ENCODE results near the gene CRACR2A.

Gene CRACR2A

GRCh38 chr12:3752741-3753486, at the start of gene CRACR2A:
TSS of gene CRACR2A (minus strand) at chr12:3753109. CDS start at chr12:3696999, 56,110 bp downstream.
- H3K27me3 Mint-ChIP-seq: no peaks in the 10 kb centered on the region
- DNase-seq (ENCODE audit: low spot score in 2 of 2) (peak; percentile 80 to 84), ATAC-seq (ENCODE audit: low read depth) (peak; percentile 83)
- peak within 1 kb of the TSS; percentile 97 for H3K27ac Mint-ChIP-seq
- H3K36me3 Mint-ChIP-seq: peaks cover 11% of the 10 kb centered on the region
- H3K4me1 Mint-ChIP-seq: peaks cover 35% of the 10 kb centered on the region
- peak within 1 kb of the TSS; percentile 93 for H3K4me3 Mint-ChIP-seq
- H3K9me3 Mint-ChIP-seq: no peaks in the 10 kb centered on the region

DNA sequence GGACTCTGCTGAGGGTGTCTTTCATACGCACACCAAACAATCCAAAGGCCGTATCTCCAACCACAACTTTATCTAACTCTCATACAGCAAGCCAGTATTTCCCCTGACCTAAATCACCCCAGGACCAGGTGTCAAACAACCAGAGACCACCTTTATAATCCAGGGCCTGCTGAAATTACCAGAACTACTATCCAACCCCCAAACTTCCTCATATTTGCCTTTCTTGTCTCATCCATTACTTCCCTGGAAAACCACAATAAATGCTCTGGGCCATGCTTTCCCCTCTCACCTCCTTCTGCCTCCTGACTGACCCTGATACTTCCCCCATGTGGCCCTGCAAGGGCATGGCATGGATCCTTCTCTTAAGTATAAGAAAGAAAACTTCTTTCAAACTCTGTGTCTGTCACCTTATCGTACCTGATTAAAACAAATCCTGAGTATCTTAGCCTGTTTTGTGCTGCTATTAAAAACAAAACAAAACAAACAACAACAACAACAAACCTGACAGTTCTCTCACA, 44.7 kb upstream of the CRACR2A start:
- H3K4me3 Mint-ChIP-seq: no peak overlapping the region
- DNase-seq (ENCODE audit: low spot score in 2 of 2): no peak
- no peaks in the 10 kb centered on the region for H3K27me3 Mint-ChIP-seq
- H3K9me3 Mint-ChIP-seq: no peaks in the 10 kb centered on the region
- no peak overlapping the region for H3K27ac Mint-ChIP-seq
- H3K36me3 Mint-ChIP-seq: peaks cover 8% of the 10 kb centered on the region
- H3K4me1 Mint-ChIP-seq: no peaks in the 10 kb centered on the region
- ATAC-seq (ENCODE audit: low read depth): no peak

DNA sequence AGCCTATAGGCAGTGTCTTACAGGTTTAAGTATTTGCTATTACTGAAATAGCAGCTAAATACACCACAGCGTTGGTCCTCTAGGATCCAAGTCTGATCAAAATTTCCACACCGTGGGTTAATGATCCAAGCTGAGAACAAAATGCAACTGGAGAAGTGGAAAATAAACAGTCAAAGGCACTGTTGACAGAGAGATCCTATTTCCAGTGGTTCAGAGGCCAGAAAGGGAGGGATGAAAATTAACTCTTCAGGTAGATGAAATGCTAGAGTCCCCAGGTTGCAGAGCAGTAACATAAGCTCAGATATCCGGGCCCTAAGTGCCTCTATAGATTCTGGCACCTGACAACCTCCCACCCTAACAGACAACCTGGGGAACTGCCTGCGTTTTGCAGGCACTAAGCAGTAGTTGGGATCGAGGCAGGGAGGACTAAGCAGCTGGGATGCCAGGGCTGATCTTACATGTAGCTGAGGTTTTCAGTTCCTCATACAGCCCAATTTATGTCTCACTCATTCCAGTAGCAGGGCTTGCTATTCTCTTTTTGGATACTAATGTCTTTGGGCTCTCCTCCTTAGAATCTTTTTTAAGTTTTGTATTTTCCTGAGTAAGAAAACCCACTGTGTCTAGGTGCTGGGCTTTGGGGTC, 42.7 kb upstream of the CRACR2A start:
- DNase-seq (ENCODE audit: low spot score in 2 of 2): no peak
- H3K27me3 Mint-ChIP-seq: no peaks in the 10 kb centered on the region
- H3K4me3 Mint-ChIP-seq: no peak overlapping the region
- no peak overlapping the region for H3K27ac Mint-ChIP-seq
- H3K4me1 Mint-ChIP-seq: no peaks in the 10 kb centered on the region
- no peaks in the 10 kb centered on the region for H3K9me3 Mint-ChIP-seq
- peaks cover 8% of the 10 kb centered on the region for H3K36me3 Mint-ChIP-seq
- no peak for ATAC-seq (ENCODE audit: low read depth)

DNA sequence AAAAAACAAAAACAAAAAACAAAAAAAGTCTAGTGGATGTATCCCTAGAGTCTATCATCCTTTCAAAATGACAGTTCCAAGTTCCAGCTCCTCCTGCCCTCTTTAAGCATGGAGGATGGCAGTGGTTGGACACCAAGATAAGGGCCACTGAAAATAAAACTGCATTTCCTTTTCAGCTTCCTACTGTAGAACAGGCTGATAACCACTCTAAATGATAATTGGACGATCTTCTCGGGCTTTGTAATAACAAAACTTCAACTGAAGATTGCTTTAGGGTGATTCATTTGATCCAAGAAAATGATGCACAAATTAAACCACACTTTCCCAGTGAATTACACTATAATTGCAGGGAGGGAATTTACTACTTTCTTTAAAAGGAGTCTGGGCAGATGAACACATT, 42.2 kb upstream of the CRACR2A start:
- ATAC-seq (ENCODE audit: low read depth) (no peak), DNase-seq (ENCODE audit: low spot score in 2 of 2) (no peak)
- no peaks in the 10 kb centered on the region for H3K27me3 Mint-ChIP-seq
- no peak overlapping the region for H3K4me3 Mint-ChIP-seq
- H3K27ac Mint-ChIP-seq: no peak overlapping the region
- no peaks in the 10 kb centered on the region for H3K4me1 Mint-ChIP-seq
- H3K36me3 Mint-ChIP-seq: peaks cover 8% of the 10 kb centered on the region
- no peaks in the 10 kb centered on the region for H3K9me3 Mint-ChIP-seq

GRCh38 chr12:3792623-3793288, 39.8 kb upstream of the CRACR2A start:
- Mint-ChIP-seq H3K9me3 (no peaks in the 10 kb centered on the region), H3K36me3 (peaks cover 13% of the 10 kb centered on the region), H3K4me1 (no peaks in the 10 kb centered on the region), H3K27ac (no peak overlapping the region), H3K27me3 (no peaks in the 10 kb centered on the region), H3K4me3 (no peak overlapping the region)
- ATAC-seq (ENCODE audit: low read depth) (no peak), DNase-seq (ENCODE audit: low spot score in 2 of 2) (no peak)

- ATAC-seq (ENCODE audit: low read depth) (no peak), DNase-seq (ENCODE audit: low spot score in 2 of 2) (no peak)
- Mint-ChIP-seq H3K9me3 (no peaks in the 10 kb centered on the region), H3K27ac (no peak overlapping the region), H3K4me3 (no peak overlapping the region), H3K36me3 (peaks cover 18% of the 10 kb centered on the region), H3K4me1 (no peaks in the 10 kb centered on the region), H3K27me3 (peaks cover 2% of the 10 kb centered on the region)
Measured at GRCh38 chr12:3791256-3791874, 38.5 kb upstream of the CRACR2A start.

GRCh38 chr12:3790642-3791041, 37.7 kb upstream of the CRACR2A start:
- DNase-seq (ENCODE audit: low spot score in 2 of 2) (no peak), ATAC-seq (ENCODE audit: low read depth) (no peak)
- Mint-ChIP-seq H3K9me3 (no peaks in the 10 kb centered on the region), H3K36me3 (peaks cover 18% of the 10 kb centered on the region), H3K27me3 (peaks cover 2% of the 10 kb centered on the region), H3K27ac (no peak overlapping the region), H3K4me1 (no peaks in the 10 kb centered on the region), H3K4me3 (no peak overlapping the region)

- H3K27me3 Mint-ChIP-seq: peaks cover 2% of the 10 kb centered on the region
- H3K9me3 Mint-ChIP-seq: no peaks in the 10 kb centered on the region
- no peak overlapping the region for H3K4me3 Mint-ChIP-seq
Measured at GRCh38 chr12:3789838-3790237, 36.9 kb upstream of the CRACR2A start.

DNA sequence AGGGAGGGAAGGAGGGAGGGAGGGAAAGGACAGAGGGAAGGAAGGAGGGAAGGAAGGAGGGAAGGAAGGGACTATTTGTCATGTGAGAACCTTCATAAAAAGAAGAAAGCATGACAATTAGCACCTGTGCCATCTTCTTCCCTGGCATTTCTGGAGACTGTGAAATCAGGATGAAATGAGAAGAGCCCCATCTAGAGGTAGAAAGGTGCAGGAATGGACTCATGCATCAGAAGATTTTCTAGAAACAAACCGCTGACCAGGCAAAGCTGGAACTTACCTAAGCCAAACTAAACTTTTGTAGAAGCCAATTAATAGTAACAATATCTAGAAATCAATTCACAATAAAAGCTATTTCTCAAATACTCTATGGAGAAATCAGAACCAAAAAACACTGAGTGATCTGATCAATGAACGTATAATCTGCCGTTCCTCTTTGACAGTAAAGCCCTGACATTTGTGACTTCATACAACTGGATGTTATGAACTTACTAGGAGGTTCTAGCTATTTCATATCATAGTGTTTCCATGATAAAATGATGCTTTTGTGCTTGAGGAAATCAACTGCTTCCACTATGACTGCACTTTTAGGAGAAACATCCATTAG, 24.4 kb upstream of the CRACR2A start:
- no peaks in the 10 kb centered on the region for H3K9me3 Mint-ChIP-seq
- H3K4me1 Mint-ChIP-seq: no peaks in the 10 kb centered on the region
- H3K4me3 Mint-ChIP-seq: no peak overlapping the region
- H3K36me3 Mint-ChIP-seq: peaks cover 2% of the 10 kb centered on the region
- H3K27me3 Mint-ChIP-seq: no peaks in the 10 kb centered on the region
- DNase-seq (ENCODE audit: low spot score in 2 of 2) (peak in 1 of 2 donors; percentile 19), ATAC-seq (ENCODE audit: low read depth) (no peak)
- no peak overlapping the region for H3K27ac Mint-ChIP-seq

More at GRCh38 chr12:3789838-3790237, 36.9 kb upstream of the CRACR2A start:
- ATAC-seq (ENCODE audit: low read depth) (no peak), DNase-seq (ENCODE audit: low spot score in 2 of 2) (no peak)
- peaks cover 18% of the 10 kb centered on the region for H3K36me3 Mint-ChIP-seq
- H3K27ac Mint-ChIP-seq: no peak overlapping the region
- no peaks in the 10 kb centered on the region for H3K4me1 Mint-ChIP-seq

- no peak overlapping the region for H3K27ac Mint-ChIP-seq
- ATAC-seq (ENCODE audit: low read depth): no peak
- H3K27me3 Mint-ChIP-seq: no peaks in the 10 kb centered on the region
- H3K4me1 Mint-ChIP-seq: no peaks in the 10 kb centered on the region
- peaks cover 2% of the 10 kb centered on the region for H3K36me3 Mint-ChIP-seq
- no peak for DNase-seq (ENCODE audit: low spot score in 2 of 2)
- no peak overlapping the region for H3K4me3 Mint-ChIP-seq
- no peaks in the 10 kb centered on the region for H3K9me3 Mint-ChIP-seq
Measured at GRCh38 chr12:3775385-3776035, 22.6 kb upstream of the CRACR2A start.

DNA sequence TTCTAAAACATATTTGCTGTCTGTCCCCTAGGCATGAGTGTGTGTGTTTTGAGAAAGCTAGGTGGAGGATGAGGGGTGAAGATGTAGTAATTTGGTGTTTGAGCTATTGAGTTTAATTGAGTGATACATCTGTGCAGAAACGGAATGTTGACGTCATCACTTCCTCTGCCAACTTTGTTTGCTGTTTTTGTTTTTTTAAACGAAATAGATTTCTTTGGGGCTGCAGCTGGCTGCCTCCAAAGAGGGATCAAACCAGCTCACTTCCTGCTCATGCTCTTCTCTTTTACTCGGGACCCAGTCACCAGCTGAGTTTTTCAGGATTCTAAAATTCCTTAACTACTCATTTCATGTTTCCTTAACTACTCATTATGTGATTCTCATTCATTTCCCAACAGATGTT, 19.5 kb upstream of the CRACR2A start:
- Mint-ChIP-seq H3K9me3 (no peaks in the 10 kb centered on the region), H3K27me3 (no peaks in the 10 kb centered on the region), H3K27ac (no peak overlapping the region), H3K36me3 (peaks cover 2% of the 10 kb centered on the region), H3K4me3 (no peak overlapping the region), H3K4me1 (no peaks in the 10 kb centered on the region)
- no peak for DNase-seq (ENCODE audit: low spot score in 2 of 2)
- ATAC-seq (ENCODE audit: low read depth): no peak

- no peaks in the 10 kb centered on the region for H3K4me1 Mint-ChIP-seq
- H3K4me3 Mint-ChIP-seq: no peak overlapping the region
- H3K9me3 Mint-ChIP-seq: no peaks in the 10 kb centered on the region
- no peak for DNase-seq (ENCODE audit: low spot score in 2 of 2)
- no peak for ATAC-seq (ENCODE audit: low read depth)
- H3K27me3 Mint-ChIP-seq: no peaks in the 10 kb centered on the region
- H3K27ac Mint-ChIP-seq: no peak overlapping the region
- peaks cover 2% of the 10 kb centered on the region for H3K36me3 Mint-ChIP-seq
Measured at GRCh38 chr12:3771853-3772252, 18.9 kb upstream of the CRACR2A start.

DNA sequence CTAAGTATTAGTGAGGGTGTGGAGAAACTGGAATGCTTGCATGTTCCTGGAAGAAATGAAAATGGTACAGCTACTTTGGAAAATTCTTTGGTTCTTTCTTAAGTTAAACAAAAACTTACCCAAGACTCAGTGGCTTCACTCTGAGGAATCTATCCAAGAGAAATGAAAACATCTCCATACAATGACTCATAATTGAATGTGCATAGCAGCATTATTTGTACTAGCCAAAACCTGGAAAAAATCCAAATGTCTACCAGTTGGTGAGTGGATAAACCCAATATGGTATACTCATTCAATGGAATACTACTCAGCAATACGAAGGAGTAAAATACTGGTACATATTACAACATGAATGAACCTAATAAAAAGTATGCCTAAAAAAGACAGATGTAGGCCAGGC, 18.0 kb upstream of the CRACR2A start:
- no peak overlapping the region for H3K27ac Mint-ChIP-seq
- H3K27me3 Mint-ChIP-seq: no peaks in the 10 kb centered on the region
- no peaks in the 10 kb centered on the region for H3K9me3 Mint-ChIP-seq
- H3K4me3 Mint-ChIP-seq: no peak overlapping the region
- peaks cover 4% of the 10 kb centered on the region for H3K36me3 Mint-ChIP-seq
- H3K4me1 Mint-ChIP-seq: peaks cover 3% of the 10 kb centered on the region
- ATAC-seq (ENCODE audit: low read depth) (no peak), DNase-seq (ENCODE audit: low spot score in 2 of 2) (no peak)

Measured in memory B cell (primary cell).